ENCODE data around the gene DUOX1. TPM values are rescaled to one million over a fixed set of nuclear protein-coding genes. Genes with fewer than 3 reads are reported as not detected.

Gene DUOX1
- total RNA-seq, 1 donor from 2014 or later = not detected

DNA sequence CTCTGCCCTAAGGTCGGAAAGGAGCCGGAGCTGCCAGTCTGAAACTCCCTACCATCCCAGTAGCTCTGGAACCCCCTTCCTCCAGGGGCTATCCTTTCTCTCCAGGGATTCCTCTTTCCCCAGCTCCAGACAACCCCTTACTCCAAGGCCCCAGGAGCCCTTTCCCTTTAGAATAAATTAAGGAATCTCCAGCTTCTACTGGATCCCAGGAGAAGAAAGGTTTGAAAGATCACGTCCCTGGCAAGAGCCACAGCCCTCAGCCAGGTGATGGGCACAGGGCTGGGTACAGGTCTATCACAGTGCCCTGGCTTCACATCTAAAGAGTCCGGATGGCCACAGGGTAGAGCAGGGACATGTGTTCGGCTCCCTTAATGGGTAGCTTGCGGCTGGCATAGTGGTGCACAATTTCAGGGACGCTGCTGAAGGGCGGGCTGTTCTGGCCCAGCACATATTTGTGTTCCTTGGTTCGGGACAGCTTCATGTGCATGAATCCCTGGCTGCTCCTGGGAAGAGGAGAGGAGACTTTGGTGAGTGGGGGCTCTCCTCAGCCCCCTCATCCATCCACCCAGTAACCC, 37.9 kb downstream of the DUOX1 start:
- no peaks in the 10 kb centered on the region for H3K9me3 Mint-ChIP-seq (ENCODE audit: unreplicated experiment)
- TF ChIP-seq, protein P1, sequence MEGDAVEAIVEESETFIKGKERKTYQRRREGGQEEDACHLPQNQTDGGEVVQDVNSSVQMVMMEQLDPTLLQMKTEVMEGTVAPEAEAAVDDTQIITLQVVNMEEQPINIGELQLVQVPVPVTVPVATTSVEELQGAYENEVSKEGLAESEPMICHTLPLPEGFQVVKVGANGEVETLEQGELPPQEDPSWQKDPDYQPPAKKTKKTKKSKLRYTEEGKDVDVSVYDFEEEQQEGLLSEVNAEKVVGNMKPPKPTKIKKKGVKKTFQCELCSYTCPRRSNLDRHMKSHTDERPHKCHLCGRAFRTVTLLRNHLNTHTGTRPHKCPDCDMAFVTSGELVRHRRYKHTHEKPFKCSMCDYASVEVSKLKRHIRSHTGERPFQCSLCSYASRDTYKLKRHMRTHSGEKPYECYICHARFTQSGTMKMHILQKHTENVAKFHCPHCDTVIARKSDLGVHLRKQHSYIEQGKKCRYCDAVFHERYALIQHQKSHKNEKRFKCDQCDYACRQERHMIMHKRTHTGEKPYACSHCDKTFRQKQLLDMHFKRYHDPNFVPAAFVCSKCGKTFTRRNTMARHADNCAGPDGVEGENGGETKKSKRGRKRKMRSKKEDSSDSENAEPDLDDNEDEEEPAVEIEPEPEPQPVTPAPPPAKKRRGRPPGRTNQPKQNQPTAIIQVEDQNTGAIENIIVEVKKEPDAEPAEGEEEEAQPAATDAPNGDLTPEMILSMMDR (IDR thresholded peaks at IDR 0.05) = no peak
- H3K4me1 Mint-ChIP-seq (ENCODE audit: unreplicated experiment) = peaks cover 22% of the 10 kb centered on the region
- H3K27me3 Mint-ChIP-seq (ENCODE audit: unreplicated experiment) = no peaks in the 10 kb centered on the region
- DNase-seq (ENCODE audit: extremely low spot score, unreplicated experiment) = no peak
- H3K27ac Mint-ChIP-seq (ENCODE audit: unreplicated experiment) = peak overlapping the region; percentile 82
- peak overlapping the region; percentile 64 for H3K4me3 Mint-ChIP-seq (ENCODE audit: unreplicated experiment)
- peaks cover 4% of the 10 kb centered on the region for H3K36me3 Mint-ChIP-seq (ENCODE audit: unreplicated experiment)

DNA sequence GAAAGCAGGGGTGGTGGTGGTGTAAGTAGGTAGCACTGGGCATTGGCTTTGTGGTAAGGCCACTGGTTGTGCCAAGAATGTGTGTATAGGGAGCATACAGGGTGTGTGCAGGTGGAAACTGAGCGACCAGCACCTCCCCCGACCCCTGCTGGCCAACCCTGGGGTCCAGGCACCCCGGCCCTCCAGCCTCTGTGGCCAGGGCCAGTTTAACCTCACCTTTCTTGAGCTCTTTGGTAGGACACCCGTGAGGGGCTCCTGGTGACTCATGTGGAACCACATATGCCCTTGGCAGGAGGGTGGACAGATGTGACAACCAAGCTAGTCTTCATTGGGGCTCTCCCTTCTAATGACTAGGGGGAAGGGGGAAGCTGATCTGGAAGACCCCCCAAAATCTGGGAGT, 38.5 kb downstream of the DUOX1 start:
- no peak for DNase-seq (ENCODE audit: extremely low spot score, unreplicated experiment)
- Mint-ChIP-seq H3K27ac (ENCODE audit: unreplicated experiment) (peak overlapping the region; percentile 82), H3K27me3 (ENCODE audit: unreplicated experiment) (no peaks in the 10 kb centered on the region), H3K4me3 (ENCODE audit: unreplicated experiment) (no peak overlapping the region), H3K4me1 (ENCODE audit: unreplicated experiment) (peaks cover 18% of the 10 kb centered on the region), H3K9me3 (ENCODE audit: unreplicated experiment) (no peaks in the 10 kb centered on the region), H3K36me3 (ENCODE audit: unreplicated experiment) (peaks cover 4% of the 10 kb centered on the region)
- TF ChIP-seq, protein P1 (IDR thresholded peaks at IDR 0.05) = no peak

DNA sequence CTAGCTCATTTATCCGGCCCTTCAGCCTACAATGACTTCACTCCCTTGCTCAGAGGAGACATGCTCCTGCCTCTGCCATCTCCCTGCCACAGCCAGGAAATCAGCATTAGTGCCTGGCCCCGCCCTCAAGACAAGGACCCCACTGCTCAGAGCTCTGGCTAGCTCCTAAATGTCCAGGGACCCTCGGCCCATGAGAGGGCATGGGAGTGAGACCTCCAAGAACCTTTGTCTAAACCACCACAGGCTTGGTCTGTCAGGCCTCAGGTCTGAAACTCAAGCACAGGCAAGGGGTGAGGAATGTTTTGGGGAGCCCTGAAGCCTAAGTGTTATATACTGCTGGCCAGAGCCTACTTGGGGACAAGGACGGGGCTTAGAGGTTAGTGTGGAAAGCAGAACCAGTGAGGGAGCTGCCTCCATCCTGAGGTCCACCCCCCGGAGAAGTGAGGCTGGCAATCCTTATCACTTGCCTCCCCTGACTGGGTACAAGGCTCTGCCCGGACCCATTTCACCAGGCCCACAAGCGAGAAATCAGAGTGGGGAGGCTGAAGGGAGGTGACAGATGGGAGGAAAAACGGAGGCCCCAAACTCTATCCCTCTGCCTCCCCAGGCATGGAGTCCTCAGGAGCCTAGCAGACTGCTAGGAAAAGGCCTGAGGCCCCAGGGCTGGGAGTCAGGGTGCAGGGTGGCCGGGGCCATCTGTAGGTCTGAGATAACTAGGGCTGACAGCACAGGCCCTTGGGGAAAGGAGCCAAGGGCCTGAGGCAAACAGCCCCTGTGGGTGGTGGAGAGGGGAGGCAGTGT, 39.2 kb downstream of the DUOX1 start:
- H3K27ac Mint-ChIP-seq (ENCODE audit: unreplicated experiment) = no peak overlapping the region
- peaks cover 5% of the 10 kb centered on the region for H3K36me3 Mint-ChIP-seq (ENCODE audit: unreplicated experiment)
- H3K4me3 Mint-ChIP-seq (ENCODE audit: unreplicated experiment) = no peak overlapping the region

DNA sequence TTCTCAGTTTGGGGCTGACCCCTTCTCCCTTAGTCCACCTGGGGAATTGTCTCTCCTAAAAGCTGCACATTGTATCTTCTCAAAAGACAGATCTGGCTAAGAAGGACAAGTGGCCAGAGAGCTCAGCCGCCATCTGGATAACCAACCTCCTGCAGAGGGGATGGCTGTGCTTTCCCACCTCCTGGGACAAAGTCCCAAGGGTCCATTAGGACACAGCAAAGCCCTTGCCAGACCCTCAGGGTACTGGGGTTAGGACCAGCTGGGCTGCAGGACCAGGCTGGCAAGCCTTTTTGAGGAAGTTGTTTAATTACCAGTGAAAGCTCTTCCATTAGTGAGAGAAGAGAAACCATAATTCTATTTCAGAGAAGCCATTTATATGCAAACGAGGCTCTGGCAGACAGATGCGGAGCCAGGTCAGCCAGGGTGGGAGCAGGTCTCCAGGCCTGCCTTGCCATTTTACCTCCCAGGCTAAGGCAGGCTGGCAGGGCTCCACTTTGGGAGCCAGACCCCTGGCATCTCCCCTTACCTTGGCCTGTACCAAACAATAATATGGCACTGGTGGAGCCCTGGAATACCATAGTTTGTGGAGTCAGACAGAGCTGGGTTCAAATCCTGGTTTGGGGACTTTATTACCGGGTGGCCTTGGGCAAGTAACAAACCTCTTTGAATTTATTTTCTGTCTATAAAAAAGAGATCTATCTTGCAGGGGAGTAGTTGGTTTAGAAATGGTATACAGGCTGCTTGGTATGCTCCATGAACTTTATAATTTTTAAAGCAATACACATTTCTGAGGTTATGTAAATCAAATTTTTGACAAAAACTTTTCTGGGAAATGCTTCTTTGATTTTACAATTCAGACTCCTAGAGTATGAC, 40.0 kb downstream of the DUOX1 start:
- DNase-seq (ENCODE audit: extremely low spot score, unreplicated experiment) = no peak
- H3K27ac Mint-ChIP-seq (ENCODE audit: unreplicated experiment) = no peak overlapping the region
- H3K36me3 Mint-ChIP-seq (ENCODE audit: unreplicated experiment) = peaks cover 5% of the 10 kb centered on the region
- no peaks in the 10 kb centered on the region for H3K27me3 Mint-ChIP-seq (ENCODE audit: unreplicated experiment)
- TF ChIP-seq, protein P1 (IDR thresholded peaks at IDR 0.05) = no peak
- H3K4me3 Mint-ChIP-seq (ENCODE audit: unreplicated experiment) = no peak overlapping the region
- H3K9me3 Mint-ChIP-seq (ENCODE audit: unreplicated experiment) = no peaks in the 10 kb centered on the region
- peaks cover 15% of the 10 kb centered on the region for H3K4me1 Mint-ChIP-seq (ENCODE audit: unreplicated experiment)

More for the DNA sequence above, 39.2 kb downstream of the DUOX1 start:
- peak; percentile 80 for DNase-seq (ENCODE audit: extremely low spot score, unreplicated experiment)
- H3K4me1 Mint-ChIP-seq (ENCODE audit: unreplicated experiment) = peaks cover 15% of the 10 kb centered on the region
- no peaks in the 10 kb centered on the region for H3K9me3 Mint-ChIP-seq (ENCODE audit: unreplicated experiment)
- H3K27me3 Mint-ChIP-seq (ENCODE audit: unreplicated experiment) = no peaks in the 10 kb centered on the region
- TF ChIP-seq, protein P1 (IDR thresholded peaks at IDR 0.05) = no peak

All from osteocyte (in vitro differentiated cells).